Keratinocyte (primary cell): ENCODE results near the gene ATG2B.

Experiments used
- EZH2 ChIP-seq: IDR thresholded peaks from one replicate; pipeline ENCODE4 v1.6.1; 2012; ENCODE audit warnings: inconsistent platforms, mild to moderate bottlenecking, low read length, moderate library complexity
- TF ChIP-seq, protein P1 (sequence below), 3 experiments: IDR thresholded peaks in 1 of 3; conservative IDR thresholded peaks in 1 of 3; optimal IDR thresholded peaks in 1 of 3; 2 replicates in 2 of 3; 3 replicates in 1 of 3; pipeline versions ENCODE3 to v1.5.1; 2011; ENCODE audit warnings: low read length in 3 of 3, mild to moderate bottlenecking in 3 of 3, moderate library complexity in 2 of 3, control low read depth in 1 of 3, inconsistent platforms in 1 of 3; ENCODE audit not compliant: insufficient read depth in 2 of 3; ENCODE audit errors: extremely low read depth in 1 of 3

GRCh38 chr14:96250485-96250884, 112.7 kb downstream of the ATG2B start:
- TF ChIP-seq EZH2: no peak
- TF ChIP-seq, protein P1, sequence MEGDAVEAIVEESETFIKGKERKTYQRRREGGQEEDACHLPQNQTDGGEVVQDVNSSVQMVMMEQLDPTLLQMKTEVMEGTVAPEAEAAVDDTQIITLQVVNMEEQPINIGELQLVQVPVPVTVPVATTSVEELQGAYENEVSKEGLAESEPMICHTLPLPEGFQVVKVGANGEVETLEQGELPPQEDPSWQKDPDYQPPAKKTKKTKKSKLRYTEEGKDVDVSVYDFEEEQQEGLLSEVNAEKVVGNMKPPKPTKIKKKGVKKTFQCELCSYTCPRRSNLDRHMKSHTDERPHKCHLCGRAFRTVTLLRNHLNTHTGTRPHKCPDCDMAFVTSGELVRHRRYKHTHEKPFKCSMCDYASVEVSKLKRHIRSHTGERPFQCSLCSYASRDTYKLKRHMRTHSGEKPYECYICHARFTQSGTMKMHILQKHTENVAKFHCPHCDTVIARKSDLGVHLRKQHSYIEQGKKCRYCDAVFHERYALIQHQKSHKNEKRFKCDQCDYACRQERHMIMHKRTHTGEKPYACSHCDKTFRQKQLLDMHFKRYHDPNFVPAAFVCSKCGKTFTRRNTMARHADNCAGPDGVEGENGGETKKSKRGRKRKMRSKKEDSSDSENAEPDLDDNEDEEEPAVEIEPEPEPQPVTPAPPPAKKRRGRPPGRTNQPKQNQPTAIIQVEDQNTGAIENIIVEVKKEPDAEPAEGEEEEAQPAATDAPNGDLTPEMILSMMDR (optimal IDR thresholded peaks at IDR 0.05 in 1 of 3, IDR thresholded peaks at IDR 0.05 in 1 of 3, conservative IDR thresholded peaks at IDR 0.05 in 1 of 3; ENCODE audit: extremely low read depth in 1 of 3, insufficient read depth in 2 of 3, low read length in 3 of 3): no peak
